ENCODE results near the gene KRTAP12-1.
"Not testable (repeated sequence)": the region's sequence is repeated elsewhere in the genome, so short reads cannot be mapped to it uniquely, and the experiment has no call there.

The KRTAP12-1 gene

GRCh38 chr21:44667612-44668011, 14.4 kb downstream of the KRTAP12-1 start:
- no peaks in the 10 kb centered on the region for H3F3A ChIP-seq (ENCODE audit: low read depth)
- no peaks in the 10 kb centered on the region for H4K20me1 ChIP-seq (ENCODE audit: insufficient read depth, low read length, poor library complexity, severe bottlenecking)
- H3K79me2 ChIP-seq (ENCODE audit: insufficient read depth, low read length) = no peaks in the 10 kb centered on the region
- no peak overlapping the region for H2AFZ ChIP-seq (ENCODE audit: low read length)
- H3K36me3 ChIP-seq (ENCODE audit: insufficient read depth, low read length) = no peaks in the 10 kb centered on the region
- H3K4me1 ChIP-seq (ENCODE audit: insufficient read depth, low read length, poor library complexity, severe bottlenecking) = no peaks in the 10 kb centered on the region
- no peaks in the 10 kb centered on the region for H3K27me3 ChIP-seq (ENCODE audit: insufficient read depth, low read length, poor library complexity, severe bottlenecking)
- H3K4me3 ChIP-seq (ENCODE audit: low read length, poor library complexity, severe bottlenecking) = no peak overlapping the region
- TF ChIP-seq, protein P1, sequence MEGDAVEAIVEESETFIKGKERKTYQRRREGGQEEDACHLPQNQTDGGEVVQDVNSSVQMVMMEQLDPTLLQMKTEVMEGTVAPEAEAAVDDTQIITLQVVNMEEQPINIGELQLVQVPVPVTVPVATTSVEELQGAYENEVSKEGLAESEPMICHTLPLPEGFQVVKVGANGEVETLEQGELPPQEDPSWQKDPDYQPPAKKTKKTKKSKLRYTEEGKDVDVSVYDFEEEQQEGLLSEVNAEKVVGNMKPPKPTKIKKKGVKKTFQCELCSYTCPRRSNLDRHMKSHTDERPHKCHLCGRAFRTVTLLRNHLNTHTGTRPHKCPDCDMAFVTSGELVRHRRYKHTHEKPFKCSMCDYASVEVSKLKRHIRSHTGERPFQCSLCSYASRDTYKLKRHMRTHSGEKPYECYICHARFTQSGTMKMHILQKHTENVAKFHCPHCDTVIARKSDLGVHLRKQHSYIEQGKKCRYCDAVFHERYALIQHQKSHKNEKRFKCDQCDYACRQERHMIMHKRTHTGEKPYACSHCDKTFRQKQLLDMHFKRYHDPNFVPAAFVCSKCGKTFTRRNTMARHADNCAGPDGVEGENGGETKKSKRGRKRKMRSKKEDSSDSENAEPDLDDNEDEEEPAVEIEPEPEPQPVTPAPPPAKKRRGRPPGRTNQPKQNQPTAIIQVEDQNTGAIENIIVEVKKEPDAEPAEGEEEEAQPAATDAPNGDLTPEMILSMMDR (conservative IDR thresholded peaks at IDR 0.05; ENCODE audit: low read length) = no peak
- TF ChIP-seq EZH2phosphoT487 (IDR thresholded peaks at IDR 0.05; ENCODE audit: borderline replicate concordance) = no peak
- H3K9ac ChIP-seq (ENCODE audit: low read depth, low read length, poor library complexity, severe bottlenecking) = no peak overlapping the region
- H3K9me2 ChIP-seq (replicated peaks; ENCODE audit: low read depth, low read length) = no peaks in the 10 kb centered on the region
- H3K9me3 ChIP-seq (ENCODE audit: insufficient read depth, low read depth, low read length) = peaks cover 9% of the 10 kb centered on the region; the same call in 1 of the 2 replicates
- H3K4me2 ChIP-seq (ENCODE audit: low read depth, low read length, poor library complexity, severe bottlenecking) = no peak overlapping the region

GRCh38 chr21:44666401-44667320, 15.3 kb downstream of the KRTAP12-1 start, which contains the start of gene KRTAP12-2:
Gene KRTAP12-2, minus strand, starts transcription at chr21:44666927. Its CDS starts 41 bp downstream, at chr21:44666886.
- H3K9me2 ChIP-seq (replicated peaks; ENCODE audit: low read depth, low read length) = no peaks in the 10 kb centered on the region
- TF ChIP-seq, protein P1 (conservative IDR thresholded peaks at IDR 0.05; ENCODE audit: low read length) = no peak
- no peak within 1 kb of the TSS for H3K9ac ChIP-seq (ENCODE audit: low read depth, low read length, poor library complexity, severe bottlenecking)
- H3K4me3 ChIP-seq (ENCODE audit: low read length, poor library complexity, severe bottlenecking) = no peak within 1 kb of the TSS
- H3K9me3 ChIP-seq (ENCODE audit: insufficient read depth, low read depth, low read length) = peaks cover 5% of the 10 kb centered on the region; the same call in 1 of the 2 replicates
- H3F3A ChIP-seq (ENCODE audit: low read depth) = no peaks in the 10 kb centered on the region
- H3K27me3 ChIP-seq (ENCODE audit: insufficient read depth, low read length, poor library complexity, severe bottlenecking) = no peaks in the 10 kb centered on the region
- no peaks in the 10 kb centered on the region for H3K36me3 ChIP-seq (ENCODE audit: insufficient read depth, low read length)
- no peak within 1 kb of the TSS for H3K4me2 ChIP-seq (ENCODE audit: low read depth, low read length, poor library complexity, severe bottlenecking)
- H4K20me1 ChIP-seq (ENCODE audit: insufficient read depth, low read length, poor library complexity, severe bottlenecking) = no peaks in the 10 kb centered on the region
- H3K4me1 ChIP-seq (ENCODE audit: insufficient read depth, low read length, poor library complexity, severe bottlenecking) = no peaks in the 10 kb centered on the region
- H2AFZ ChIP-seq (ENCODE audit: low read length) = no peak within 1 kb of the TSS
- no peaks in the 10 kb centered on the region for H3K79me2 ChIP-seq (ENCODE audit: insufficient read depth, low read length)

DNA sequence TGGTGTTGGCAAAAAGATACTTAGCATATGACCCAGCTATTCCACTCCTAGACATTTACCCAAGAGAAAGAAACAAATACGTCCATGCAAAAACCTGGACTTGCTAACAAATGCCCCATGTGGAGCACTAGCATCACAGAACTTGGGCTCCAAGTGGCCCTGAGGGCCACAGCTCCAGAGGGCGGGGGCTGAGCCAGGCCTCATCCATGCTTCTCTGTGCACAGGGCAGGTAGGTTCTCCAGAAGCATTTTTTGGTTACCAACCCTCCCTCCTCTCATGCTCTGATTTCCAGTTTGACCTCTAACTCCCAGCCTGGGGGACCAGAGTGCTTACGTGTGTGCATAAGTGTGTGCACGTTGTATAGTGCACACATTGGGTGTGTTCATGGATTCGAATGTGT, 17.3 kb downstream of the KRTAP12-1 start:
- Histone ChIP-seq H2AFZ (ENCODE audit: low read length) (no peak overlapping the region), H3K4me2 (ENCODE audit: low read depth, low read length, poor library complexity, severe bottlenecking) (no peak overlapping the region), H3K9me2 (replicated peaks; ENCODE audit: low read depth, low read length) (no peaks in the 10 kb centered on the region), H3K9ac (ENCODE audit: low read depth, low read length, poor library complexity, severe bottlenecking) (no peak overlapping the region), H3K9me3 (ENCODE audit: insufficient read depth, low read depth, low read length) (peaks cover 3% of the 10 kb centered on the region; the same call in 1 of the 2 replicates), H3K36me3 (ENCODE audit: insufficient read depth, low read length) (no peaks in the 10 kb centered on the region), H3K27me3 (ENCODE audit: insufficient read depth, low read length, poor library complexity, severe bottlenecking) (no peaks in the 10 kb centered on the region), H3K4me3 (ENCODE audit: low read length, poor library complexity, severe bottlenecking) (no peak overlapping the region), H3K79me2 (ENCODE audit: insufficient read depth, low read length) (no peaks in the 10 kb centered on the region), H3F3A (ENCODE audit: low read depth) (no peaks in the 10 kb centered on the region), H3K4me1 (ENCODE audit: insufficient read depth, low read length, poor library complexity, severe bottlenecking) (no peaks in the 10 kb centered on the region), H4K20me1 (ENCODE audit: insufficient read depth, low read length, poor library complexity, severe bottlenecking) (no peaks in the 10 kb centered on the region)
- TF ChIP-seq, protein P1 (conservative IDR thresholded peaks at IDR 0.05; ENCODE audit: low read length) = no peak
- TF ChIP-seq EZH2phosphoT487 (IDR thresholded peaks at IDR 0.05; ENCODE audit: borderline replicate concordance) = no peak

- not testable (repeated sequence) for H3F3A ChIP-seq (ENCODE audit: low read depth); H2AFZ ChIP-seq (ENCODE audit: low read length); H3K9me3 ChIP-seq (ENCODE audit: insufficient read depth, low read depth, low read length); H3K4me2 ChIP-seq (ENCODE audit: low read depth, low read length, poor library complexity, severe bottlenecking); H3K4me1 ChIP-seq (ENCODE audit: insufficient read depth, low read length, poor library complexity, severe bottlenecking); H3K9me2 ChIP-seq (replicated peaks; ENCODE audit: low read depth, low read length); H3K79me2 ChIP-seq (ENCODE audit: insufficient read depth, low read length); H3K27me3 ChIP-seq (ENCODE audit: insufficient read depth, low read length, poor library complexity, severe bottlenecking); H3K4me3 ChIP-seq (ENCODE audit: low read length, poor library complexity, severe bottlenecking); H3K9ac ChIP-seq (ENCODE audit: low read depth, low read length, poor library complexity, severe bottlenecking); H4K20me1 ChIP-seq (ENCODE audit: insufficient read depth, low read length, poor library complexity, severe bottlenecking); H3K36me3 ChIP-seq (ENCODE audit: insufficient read depth, low read length)
Measured at GRCh38 chr21:44661567-44661966, 20.4 kb downstream of the KRTAP12-1 start.
